ENCODE results near the gene TNNT3. TPM values are rescaled to one million over a fixed set of nuclear protein-coding genes. Genes with fewer than 3 reads are reported as not detected.

TNNT3 gene
- total RNA-seq (2014; rRNA removed) (not detected in 2 replicates), Bru-seq, nascent RNA (not detected), BruChase-seq, experiment 1, labeled RNA remaining after a 6-hour chase (not detected), BruChase-seq, experiment 2, labeled RNA remaining after a 2-hour chase (not detected)
- long read RNA-seq = 0 reads

GRCh38 chr11:1919391-1920127 lies at the start of gene TNNT3:
TSS of gene TNNT3 (plus strand) at chr11:1919703. CDS start at chr11:1922875, 3,172 bp downstream.
- BruUV-seq (replicated peaks) = no TSS peak
- Histone ChIP-seq H2AFZ (ENCODE audit: low read length) (no peak within 1 kb of the TSS), H3K4me2 (ENCODE audit: low read length) (no peak within 1 kb of the TSS), H3K9me2 (replicated peaks; ENCODE audit: low read length) (no peaks in the 10 kb centered on the region), H3K9me3 (ENCODE audit: low read length) (no peaks in the 10 kb centered on the region), H3K27me3 (ENCODE audit: low read length) (no peaks in the 10 kb centered on the region), H3K79me2 (ENCODE audit: low read length) (no peaks in the 10 kb centered on the region), H3K9ac (ENCODE audit: low read length) (no peak within 1 kb of the TSS), H3K27ac (ENCODE audit: low read length) (no peak within 1 kb of the TSS), H3F3A (ENCODE audit: low read length, unreplicated experiment) (no peaks in the 10 kb centered on the region), H3K4me1 (ENCODE audit: insufficient read depth, low read length) (no peaks in the 10 kb centered on the region), H3K36me3 (ENCODE audit: low read depth, low read length) (no peaks in the 10 kb centered on the region), H4K20me1 (ENCODE audit: low read length) (no peaks in the 10 kb centered on the region), H3K4me3 (ENCODE audit: low read length) (no peak within 1 kb of the TSS)
- DNase-seq (no peak), ATAC-seq (peak; percentile 38; the same call in 1 of the 2 replicates)
- ChIA-PET POLR2A (ENCODE audit: unreplicated experiment) (no interaction called here), CTCF (no interaction called here)
- TF ChIP-seq EZH2phosphoT487 (IDR thresholded peaks at IDR 0.05; ENCODE audit: borderline replicate concordance, low read length) (no peak), CTCF (conservative IDR thresholded peaks at IDR 0.05; ENCODE audit: low read depth, low read length) (no peak), EZH2 (IDR thresholded peaks at IDR 0.05; ENCODE audit: low read length, unreplicated experiment) (no peak)
- intact Hi-C loops (cut with micrococcal nuclease) = no loop called here

GRCh38 chr11:1870326-1870696 lies 49.2 kb upstream of the TNNT3 start:
- no peak overlapping the region for H3K27ac ChIP-seq (ENCODE audit: low read length)
- no peaks in the 10 kb centered on the region for H3K36me3 ChIP-seq (ENCODE audit: low read depth, low read length)
- DNase-seq = no peak
- no peak for ATAC-seq
- no peak overlapping the region for H2AFZ ChIP-seq (ENCODE audit: low read length)
- BruUV-seq (replicated peaks) = no TSS peak
- H3K9me2 ChIP-seq (replicated peaks; ENCODE audit: low read length) = no peaks in the 10 kb centered on the region
- TF ChIP-seq EZH2phosphoT487 (IDR thresholded peaks at IDR 0.05; ENCODE audit: borderline replicate concordance, low read length) (no peak), EZH2 (IDR thresholded peaks at IDR 0.05; ENCODE audit: low read length, unreplicated experiment) (no peak), CTCF (conservative IDR thresholded peaks at IDR 0.05; ENCODE audit: low read depth, low read length) (no peak)
- ChIA-PET POLR2A (ENCODE audit: unreplicated experiment) (no interaction called here), CTCF (no interaction called here)
- no peak overlapping the region for H3K4me3 ChIP-seq (ENCODE audit: low read length)
- intact Hi-C loops (cut with micrococcal nuclease) = no loop called here
- no peak overlapping the region for H3K9ac ChIP-seq (ENCODE audit: low read length)
- H3K4me2 ChIP-seq (ENCODE audit: low read length) = no peak overlapping the region
- H3K4me1 ChIP-seq (ENCODE audit: insufficient read depth, low read length) = no peaks in the 10 kb centered on the region
- no peaks in the 10 kb centered on the region for H4K20me1 ChIP-seq (ENCODE audit: low read length)
- no peaks in the 10 kb centered on the region for H3K79me2 ChIP-seq (ENCODE audit: low read length)
- no peaks in the 10 kb centered on the region for H3K9me3 ChIP-seq (ENCODE audit: low read length)
- H3K27me3 ChIP-seq (ENCODE audit: low read length) = peaks cover 32% of the 10 kb centered on the region
- no peaks in the 10 kb centered on the region for H3F3A ChIP-seq (ENCODE audit: low read length, unreplicated experiment)
